ENCODE results near the gene ATXN10.
A peak's percentile ranks its signal among the peaks of the same experiment; 100 is the strongest.

Gene ATXN10

DNA sequence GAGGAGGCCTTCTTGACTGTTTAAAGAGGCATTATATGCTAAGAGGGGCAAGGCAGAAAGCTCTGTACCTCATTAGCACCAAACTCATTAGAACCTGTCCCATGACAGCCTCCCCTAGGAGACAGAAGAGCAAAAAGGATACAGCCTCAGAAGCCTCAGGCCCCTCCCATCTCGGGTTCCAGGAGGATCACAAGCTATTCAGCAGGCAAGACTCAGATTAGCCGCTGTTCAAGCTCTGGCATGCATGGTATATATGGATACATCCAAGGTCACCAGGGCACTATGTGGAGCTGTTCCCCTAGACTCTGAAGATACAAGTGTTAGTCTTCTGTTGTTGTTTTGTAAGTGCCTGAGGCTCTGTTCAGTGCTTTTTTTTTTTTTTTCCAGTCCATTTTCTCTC is 32.1 kb downstream of the ATXN10 start:
- H3K4me3 ChIP-seq (ENCODE audit: low read depth, low read length): no peak overlapping the region
- no peak for DNase-seq (ENCODE audit: low read depth)
- no peak for TF ChIP-seq MYC (IDR thresholded peaks at IDR 0.05; ENCODE audit: low read depth, low read length)
- TF ChIP-seq, protein P1, sequence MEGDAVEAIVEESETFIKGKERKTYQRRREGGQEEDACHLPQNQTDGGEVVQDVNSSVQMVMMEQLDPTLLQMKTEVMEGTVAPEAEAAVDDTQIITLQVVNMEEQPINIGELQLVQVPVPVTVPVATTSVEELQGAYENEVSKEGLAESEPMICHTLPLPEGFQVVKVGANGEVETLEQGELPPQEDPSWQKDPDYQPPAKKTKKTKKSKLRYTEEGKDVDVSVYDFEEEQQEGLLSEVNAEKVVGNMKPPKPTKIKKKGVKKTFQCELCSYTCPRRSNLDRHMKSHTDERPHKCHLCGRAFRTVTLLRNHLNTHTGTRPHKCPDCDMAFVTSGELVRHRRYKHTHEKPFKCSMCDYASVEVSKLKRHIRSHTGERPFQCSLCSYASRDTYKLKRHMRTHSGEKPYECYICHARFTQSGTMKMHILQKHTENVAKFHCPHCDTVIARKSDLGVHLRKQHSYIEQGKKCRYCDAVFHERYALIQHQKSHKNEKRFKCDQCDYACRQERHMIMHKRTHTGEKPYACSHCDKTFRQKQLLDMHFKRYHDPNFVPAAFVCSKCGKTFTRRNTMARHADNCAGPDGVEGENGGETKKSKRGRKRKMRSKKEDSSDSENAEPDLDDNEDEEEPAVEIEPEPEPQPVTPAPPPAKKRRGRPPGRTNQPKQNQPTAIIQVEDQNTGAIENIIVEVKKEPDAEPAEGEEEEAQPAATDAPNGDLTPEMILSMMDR (IDR thresholded peaks at IDR 0.05; ENCODE audit: low read depth, low read length): no peak
- TF ChIP-seq, protein P2, sequence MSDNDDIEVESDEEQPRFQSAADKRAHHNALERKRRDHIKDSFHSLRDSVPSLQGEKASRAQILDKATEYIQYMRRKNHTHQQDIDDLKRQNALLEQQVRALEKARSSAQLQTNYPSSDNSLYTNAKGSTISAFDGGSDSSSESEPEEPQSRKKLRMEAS (IDR thresholded peaks at IDR 0.05; ENCODE audit: low read depth, low read length): no peak
- TF ChIP-seq POLR2A (IDR thresholded peaks at IDR 0.05; ENCODE audit: extremely low read depth, insufficient read length): no peak

DNA sequence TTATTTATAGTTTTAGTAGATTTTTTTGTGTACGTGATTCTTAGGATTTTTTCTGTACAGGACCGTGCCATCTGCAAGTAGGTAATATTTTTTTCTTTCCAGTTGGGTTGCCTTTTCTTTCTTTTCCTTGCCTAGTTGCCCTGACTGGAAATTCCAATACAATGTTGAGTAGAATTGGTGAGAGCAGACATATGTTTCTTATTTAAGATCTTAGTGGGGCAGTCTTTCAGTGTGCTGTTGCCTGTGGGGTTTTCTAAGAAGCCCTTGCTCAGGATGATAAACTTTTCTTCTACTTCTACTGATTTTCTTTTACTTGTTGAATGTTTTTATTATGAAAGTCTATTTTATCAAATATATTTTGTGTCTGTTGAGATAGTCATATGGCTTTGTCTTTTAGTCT is 33.0 kb downstream of the ATXN10 start:
- no peak for DNase-seq (ENCODE audit: low read depth)

DNA sequence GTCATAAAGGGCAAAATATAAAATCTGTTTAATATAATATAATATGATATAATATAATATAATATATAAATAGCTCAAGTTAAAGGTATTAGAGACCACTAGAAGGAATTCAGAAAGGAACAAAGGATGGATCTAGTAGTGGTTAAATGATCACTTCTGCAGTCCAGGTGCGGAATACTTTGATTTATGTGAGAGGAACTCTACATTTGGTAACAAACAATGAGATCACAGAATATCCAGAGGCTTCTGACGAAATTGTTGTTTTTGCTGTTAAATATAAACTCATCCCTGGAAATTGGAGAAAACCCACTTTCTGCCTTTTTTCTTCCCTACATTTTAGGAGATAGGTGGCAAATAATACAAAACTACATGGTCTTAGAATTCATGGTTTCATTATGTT is 36.0 kb downstream of the ATXN10 start:
- TF ChIP-seq MYC (IDR thresholded peaks at IDR 0.05; ENCODE audit: low read depth, low read length) (no peak), POLR2A (IDR thresholded peaks at IDR 0.05; ENCODE audit: extremely low read depth, insufficient read length) (no peak)
- TF ChIP-seq, protein P1 (IDR thresholded peaks at IDR 0.05; ENCODE audit: low read depth, low read length): no peak
- TF ChIP-seq, protein P2 (IDR thresholded peaks at IDR 0.05; ENCODE audit: low read depth, low read length): no peak

More for the DNA sequence above, 33.0 kb downstream of the ATXN10 start:
- TF ChIP-seq, protein P2 (IDR thresholded peaks at IDR 0.05; ENCODE audit: low read depth, low read length): no peak
- TF ChIP-seq POLR2A (IDR thresholded peaks at IDR 0.05; ENCODE audit: extremely low read depth, insufficient read length) (no peak), MYC (IDR thresholded peaks at IDR 0.05; ENCODE audit: low read depth, low read length) (no peak)
- TF ChIP-seq, protein P1 (IDR thresholded peaks at IDR 0.05; ENCODE audit: low read depth, low read length): no peak
- no peak overlapping the region for H3K4me3 ChIP-seq (ENCODE audit: low read depth, low read length)

DNA sequence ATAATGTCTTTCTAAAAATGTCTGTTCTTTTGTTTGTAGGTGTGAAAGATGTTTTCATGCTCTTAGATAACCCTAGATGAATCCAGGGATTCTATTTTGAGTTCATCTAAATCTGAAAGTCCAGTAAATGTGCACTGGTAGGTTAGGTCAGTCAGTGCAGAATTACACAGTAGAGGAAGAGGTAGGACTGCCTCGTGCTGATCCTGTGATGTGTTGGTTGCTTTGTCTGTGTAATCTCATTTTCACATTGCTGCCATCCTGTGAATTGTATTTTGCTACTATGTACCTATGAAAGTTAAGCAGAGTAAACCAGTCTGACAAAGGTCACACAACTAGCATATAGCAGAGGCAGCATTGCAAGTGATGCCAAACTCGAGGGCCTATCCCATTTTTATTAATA is 36.5 kb downstream of the ATXN10 start:
- H3K4me3 ChIP-seq (ENCODE audit: low read depth, low read length): no peak overlapping the region
- DNase-seq (ENCODE audit: low read depth): no peak
- TF ChIP-seq, protein P2 (IDR thresholded peaks at IDR 0.05; ENCODE audit: low read depth, low read length): no peak
- TF ChIP-seq MYC (IDR thresholded peaks at IDR 0.05; ENCODE audit: low read depth, low read length): no peak
- no peak for TF ChIP-seq POLR2A (IDR thresholded peaks at IDR 0.05; ENCODE audit: extremely low read depth, insufficient read length)
- TF ChIP-seq, protein P1 (IDR thresholded peaks at IDR 0.05; ENCODE audit: low read depth, low read length): no peak

More for the DNA sequence above, 36.0 kb downstream of the ATXN10 start:
- DNase-seq (ENCODE audit: low read depth): no peak
- H3K4me3 ChIP-seq (ENCODE audit: low read depth, low read length): no peak overlapping the region

DNA sequence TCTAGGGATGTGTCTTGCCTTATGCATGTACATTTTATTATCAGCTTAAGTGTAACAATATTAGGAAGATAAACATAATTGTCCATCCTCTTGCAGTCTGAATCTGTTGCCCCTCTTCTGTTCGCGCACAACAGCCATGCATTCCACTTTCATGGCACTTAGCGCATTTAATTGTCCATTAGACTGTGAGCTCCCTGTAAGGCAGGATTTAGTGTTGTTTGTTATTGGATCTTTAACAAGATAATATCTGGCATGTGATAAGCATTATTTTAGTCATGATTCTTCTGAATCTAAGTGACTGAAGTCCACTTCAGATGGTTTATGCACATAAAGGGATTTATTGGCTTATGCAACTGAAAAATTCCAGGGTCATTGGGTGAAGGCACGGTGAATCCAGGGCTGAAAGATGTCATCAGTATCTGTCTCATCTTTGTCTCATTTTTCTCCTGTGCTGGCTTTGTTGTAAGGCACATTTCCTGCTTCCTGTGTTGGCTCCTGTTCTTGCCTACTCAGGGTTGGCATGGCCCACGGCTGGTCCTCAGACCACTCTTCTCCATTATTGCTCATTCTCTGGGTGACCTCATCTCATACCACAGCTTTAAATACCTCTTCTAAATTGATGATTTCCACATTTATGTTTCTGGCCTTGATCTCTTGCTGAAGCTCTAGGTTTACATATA is 37.6 kb downstream of the ATXN10 start:
- no peak for TF ChIP-seq MYC (IDR thresholded peaks at IDR 0.05; ENCODE audit: low read depth, low read length)
- TF ChIP-seq, protein P1 (IDR thresholded peaks at IDR 0.05; ENCODE audit: low read depth, low read length): no peak
- TF ChIP-seq, protein P2 (IDR thresholded peaks at IDR 0.05; ENCODE audit: low read depth, low read length): no peak
- no peak for TF ChIP-seq POLR2A (IDR thresholded peaks at IDR 0.05; ENCODE audit: extremely low read depth, insufficient read length)
- DNase-seq (ENCODE audit: low read depth): peak; percentile 20
- no peak overlapping the region for H3K4me3 ChIP-seq (ENCODE audit: low read depth, low read length)

All from NB4 (cell line).